ENCODE data around the gene FOXP4.

The FOXP4 gene

DNA sequence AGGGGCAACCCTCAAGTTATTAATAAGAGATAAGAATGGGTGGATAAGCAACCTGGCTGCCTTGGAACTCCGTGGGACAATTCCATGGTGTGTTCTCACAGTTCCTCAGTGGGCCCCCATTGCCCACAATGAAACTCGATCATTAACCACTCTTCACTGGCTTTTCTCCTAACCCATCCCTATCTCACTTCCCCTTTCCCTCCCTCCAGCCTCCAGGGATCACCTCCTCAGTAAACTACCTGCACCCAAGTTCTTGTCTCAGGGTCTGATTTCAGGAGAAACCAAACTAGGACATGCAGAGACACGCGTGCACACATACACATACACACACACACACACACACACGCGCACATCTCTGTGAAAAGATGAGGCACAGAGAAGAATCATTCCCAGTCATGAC is 37.7 kb upstream of the FOXP4 start:
- peaks cover 53% of the 10 kb centered on the region for H3K27me3 ChIP-seq (replicated peaks; ENCODE audit: control insufficient read depth, insufficient read depth, low read length)
- no peaks in the 10 kb centered on the region for H3K36me3 ChIP-seq (ENCODE audit: control insufficient read depth, insufficient read depth, low read length, severe bottlenecking)
- H3K4me1 ChIP-seq (ENCODE audit: control insufficient read depth, insufficient read depth, low read length), result peaks cover 7% of the 10 kb centered on the region
- no peak overlapping the region for H3K4me3 ChIP-seq (ENCODE audit: low read length)
- no peak for DNase-seq (ENCODE audit: low read depth)
- H3K9me3 ChIP-seq (ENCODE audit: control insufficient read depth, low read length), result no peaks in the 10 kb centered on the region
- no peak overlapping the region for H3K9ac ChIP-seq (ENCODE audit: low read length)

DNA sequence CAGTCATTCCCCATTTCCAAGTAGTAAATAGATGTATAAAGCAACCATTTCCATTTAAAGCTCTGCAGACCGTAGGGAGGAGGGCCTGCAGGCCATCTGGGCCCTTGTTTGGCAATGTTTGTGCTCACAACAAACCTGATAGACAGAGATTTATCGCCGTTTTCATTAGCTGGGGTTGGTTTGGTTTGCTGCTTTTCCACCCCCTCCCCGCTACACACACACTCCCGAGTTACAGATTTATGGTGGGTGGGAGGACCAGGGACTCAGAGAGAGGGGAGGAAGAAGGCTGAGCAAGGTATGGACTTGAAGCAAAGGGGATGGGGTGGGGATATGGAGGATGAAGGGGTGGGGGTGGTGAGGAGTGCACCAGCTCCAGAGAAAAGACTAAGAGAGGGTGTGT is 36.6 kb upstream of the FOXP4 start:
- H3K27me3 ChIP-seq (replicated peaks; ENCODE audit: control insufficient read depth, insufficient read depth, low read length), result peaks cover 53% of the 10 kb centered on the region
- DNase-seq (ENCODE audit: low read depth), result no peak
- no peak overlapping the region for H3K4me3 ChIP-seq (ENCODE audit: low read length)
- H3K9ac ChIP-seq (ENCODE audit: low read length), result no peak overlapping the region
- H3K4me1 ChIP-seq (ENCODE audit: control insufficient read depth, insufficient read depth, low read length), result peaks cover 7% of the 10 kb centered on the region
- no peaks in the 10 kb centered on the region for H3K36me3 ChIP-seq (ENCODE audit: control insufficient read depth, insufficient read depth, low read length, severe bottlenecking)
- no peaks in the 10 kb centered on the region for H3K9me3 ChIP-seq (ENCODE audit: control insufficient read depth, low read length)

GRCh38 chr6:41511443-41512060 is 34.6 kb upstream of the FOXP4 start:
- DNase-seq (ENCODE audit: low read depth), result no peak
- no peak overlapping the region for H3K9ac ChIP-seq (ENCODE audit: low read length)
- no peaks in the 10 kb centered on the region for H3K36me3 ChIP-seq (ENCODE audit: control insufficient read depth, insufficient read depth, low read length, severe bottlenecking)
- H3K4me3 ChIP-seq (ENCODE audit: low read length), result no peak overlapping the region
- peaks cover 55% of the 10 kb centered on the region for H3K27me3 ChIP-seq (replicated peaks; ENCODE audit: control insufficient read depth, insufficient read depth, low read length)
- no peaks in the 10 kb centered on the region for H3K4me1 ChIP-seq (ENCODE audit: control insufficient read depth, insufficient read depth, low read length)
- H3K9me3 ChIP-seq (ENCODE audit: control insufficient read depth, low read length), result no peaks in the 10 kb centered on the region

- no peaks in the 10 kb centered on the region for H3K36me3 ChIP-seq (ENCODE audit: control insufficient read depth, insufficient read depth, low read length, severe bottlenecking)
- no peaks in the 10 kb centered on the region for H3K4me1 ChIP-seq (ENCODE audit: control insufficient read depth, insufficient read depth, low read length)
- H3K27me3 ChIP-seq (replicated peaks; ENCODE audit: control insufficient read depth, insufficient read depth, low read length), result peaks cover 59% of the 10 kb centered on the region
- no peak for DNase-seq (ENCODE audit: low read depth)
- no peak overlapping the region for H3K9ac ChIP-seq (ENCODE audit: low read length)
- no peak overlapping the region for H3K4me3 ChIP-seq (ENCODE audit: low read length)
- H3K9me3 ChIP-seq (ENCODE audit: control insufficient read depth, low read length), result no peaks in the 10 kb centered on the region
Observed at GRCh38 chr6:41512146-41512701, 34.0 kb upstream of the FOXP4 start.

- H3K4me3 ChIP-seq (ENCODE audit: low read length), result no peak overlapping the region
- no peaks in the 10 kb centered on the region for H3K4me1 ChIP-seq (ENCODE audit: control insufficient read depth, insufficient read depth, low read length)
- no peak overlapping the region for H3K9ac ChIP-seq (ENCODE audit: low read length)
- no peaks in the 10 kb centered on the region for H3K9me3 ChIP-seq (ENCODE audit: control insufficient read depth, low read length)
- peaks cover 40% of the 10 kb centered on the region for H3K27me3 ChIP-seq (replicated peaks; ENCODE audit: control insufficient read depth, insufficient read depth, low read length)
- no peaks in the 10 kb centered on the region for H3K36me3 ChIP-seq (ENCODE audit: control insufficient read depth, insufficient read depth, low read length, severe bottlenecking)
- DNase-seq (ENCODE audit: low read depth), result no peak
Observed at GRCh38 chr6:41515995-41516394, 30.2 kb upstream of the FOXP4 start.

DNA sequence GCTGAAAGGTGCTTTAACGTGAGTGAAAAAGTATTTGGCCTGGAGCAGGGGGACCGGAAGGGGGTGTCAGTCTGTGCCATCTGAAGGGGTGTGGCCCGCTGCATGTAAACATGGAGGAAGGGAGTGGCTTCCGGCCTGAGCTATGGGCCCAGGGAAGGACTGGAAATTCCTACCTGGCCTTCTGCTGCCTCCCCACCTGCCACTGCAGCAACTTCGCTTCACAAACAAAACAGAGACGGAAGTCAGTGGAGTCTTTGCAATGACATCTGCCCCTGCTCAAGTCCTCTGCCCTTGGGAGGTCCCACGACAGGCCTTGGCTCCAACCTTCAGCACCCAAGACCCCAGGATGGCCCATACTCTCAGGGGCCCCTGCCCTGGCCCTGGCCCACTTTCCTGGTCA is 28.1 kb upstream of the FOXP4 start:
- no peaks in the 10 kb centered on the region for H3K9me3 ChIP-seq (ENCODE audit: control insufficient read depth, low read length)
- H3K27me3 ChIP-seq (replicated peaks; ENCODE audit: control insufficient read depth, insufficient read depth, low read length), result peaks cover 38% of the 10 kb centered on the region
- DNase-seq (ENCODE audit: low read depth), result no peak
- H3K4me1 ChIP-seq (ENCODE audit: control insufficient read depth, insufficient read depth, low read length), result no peaks in the 10 kb centered on the region
- H3K4me3 ChIP-seq (ENCODE audit: low read length), result no peak overlapping the region
- H3K36me3 ChIP-seq (ENCODE audit: control insufficient read depth, insufficient read depth, low read length, severe bottlenecking), result no peaks in the 10 kb centered on the region
- no peak overlapping the region for H3K9ac ChIP-seq (ENCODE audit: low read length)

DNA sequence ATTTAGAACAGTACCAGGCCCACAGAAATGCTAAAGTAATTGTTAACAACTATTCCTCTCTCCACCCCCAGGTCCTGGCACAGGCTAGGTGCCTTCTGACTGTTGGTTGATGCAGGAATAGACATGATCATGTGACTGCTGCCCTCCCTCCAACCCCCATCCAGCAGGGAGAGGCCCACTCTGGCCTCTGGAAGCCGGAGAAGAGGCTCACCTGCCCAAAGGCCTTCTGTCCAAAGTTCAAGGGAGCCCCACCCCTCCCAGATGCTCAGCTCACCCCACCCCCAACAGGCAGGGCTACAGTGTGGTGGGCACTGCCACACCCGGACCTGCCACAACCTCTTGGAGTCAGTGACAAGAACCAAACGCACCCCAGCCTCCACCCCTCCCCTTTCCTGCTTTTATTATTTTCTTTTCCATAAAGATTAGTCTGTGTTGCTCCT is 26.9 kb upstream of the FOXP4 start:
- no peaks in the 10 kb centered on the region for H3K4me1 ChIP-seq (ENCODE audit: control insufficient read depth, insufficient read depth, low read length)
- no peaks in the 10 kb centered on the region for H3K9me3 ChIP-seq (ENCODE audit: control insufficient read depth, low read length)
- DNase-seq (ENCODE audit: low read depth), result no peak
- peaks cover 48% of the 10 kb centered on the region for H3K27me3 ChIP-seq (replicated peaks; ENCODE audit: control insufficient read depth, insufficient read depth, low read length)
- H3K36me3 ChIP-seq (ENCODE audit: control insufficient read depth, insufficient read depth, low read length, severe bottlenecking), result no peaks in the 10 kb centered on the region
- no peak overlapping the region for H3K4me3 ChIP-seq (ENCODE audit: low read length)
- H3K9ac ChIP-seq (ENCODE audit: low read length), result no peak overlapping the region

DNA sequence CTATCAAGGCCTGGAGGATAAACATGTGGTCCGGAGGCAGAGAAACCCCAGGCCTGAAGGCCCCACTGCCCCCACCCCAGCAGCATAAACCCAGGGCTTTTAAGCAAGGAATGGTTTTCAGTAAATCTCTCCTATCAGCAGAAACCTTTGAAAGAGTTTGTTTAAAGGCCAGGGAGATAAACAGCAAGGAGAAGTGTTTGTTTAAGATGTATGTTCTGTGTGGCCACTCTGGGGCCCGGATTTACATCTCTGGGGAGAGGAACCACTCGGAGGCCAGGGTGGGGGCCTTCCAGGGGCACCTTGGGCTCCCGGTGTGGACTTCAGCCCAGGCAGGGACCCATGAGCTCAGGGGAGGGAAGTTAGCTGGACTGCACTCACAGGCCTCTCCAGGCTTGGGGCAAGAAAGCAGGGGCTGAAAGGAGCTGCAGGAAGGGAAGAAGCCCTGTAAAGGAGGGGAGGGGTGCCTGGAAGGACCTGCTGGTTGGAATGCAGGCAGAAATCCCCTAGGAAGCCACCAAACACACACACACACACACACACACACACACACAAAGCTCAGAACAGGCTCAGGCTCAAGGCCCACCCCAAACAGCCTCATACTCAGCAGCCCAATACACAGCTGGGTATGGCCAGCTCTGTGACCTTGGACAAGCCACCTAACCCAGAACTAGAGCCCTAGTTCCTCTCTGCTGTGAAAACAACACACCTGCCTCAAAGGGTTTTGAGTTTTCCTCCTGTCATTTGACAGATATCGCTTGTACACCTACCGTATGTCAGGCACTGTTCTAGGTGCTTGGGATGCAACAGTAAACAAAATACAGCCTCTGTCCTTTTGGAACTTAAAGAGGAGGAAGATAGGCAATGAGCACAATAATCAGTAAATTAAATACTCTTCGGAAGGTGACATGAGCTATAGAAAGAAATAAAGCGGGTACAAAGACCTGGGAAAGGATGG is 26.2 kb upstream of the FOXP4 start:
- Histone ChIP-seq H3K27me3 (replicated peaks; ENCODE audit: control insufficient read depth, insufficient read depth, low read length) (peaks cover 51% of the 10 kb centered on the region), H3K36me3 (ENCODE audit: control insufficient read depth, insufficient read depth, low read length, severe bottlenecking) (no peaks in the 10 kb centered on the region), H3K9ac (ENCODE audit: low read length) (no peak overlapping the region), H3K4me3 (ENCODE audit: low read length) (no peak overlapping the region), H3K9me3 (ENCODE audit: control insufficient read depth, low read length) (no peaks in the 10 kb centered on the region), H3K4me1 (ENCODE audit: control insufficient read depth, insufficient read depth, low read length) (no peaks in the 10 kb centered on the region)
- no peak for DNase-seq (ENCODE audit: low read depth)

GRCh38 chr6:41522780-41523548 is 23.2 kb upstream of the FOXP4 start:
- H3K9ac ChIP-seq (ENCODE audit: low read length), result no peak overlapping the region
- no peaks in the 10 kb centered on the region for H3K36me3 ChIP-seq (ENCODE audit: control insufficient read depth, insufficient read depth, low read length, severe bottlenecking)
- H3K4me3 ChIP-seq (ENCODE audit: low read length), result no peak overlapping the region
- peaks cover 57% of the 10 kb centered on the region for H3K27me3 ChIP-seq (replicated peaks; ENCODE audit: control insufficient read depth, insufficient read depth, low read length)
- no peak for DNase-seq (ENCODE audit: low read depth)
- no peaks in the 10 kb centered on the region for H3K9me3 ChIP-seq (ENCODE audit: control insufficient read depth, low read length)
- H3K4me1 ChIP-seq (ENCODE audit: control insufficient read depth, insufficient read depth, low read length), result no peaks in the 10 kb centered on the region

- Histone ChIP-seq H3K27me3 (replicated peaks; ENCODE audit: control insufficient read depth, insufficient read depth, low read length) (peaks cover 62% of the 10 kb centered on the region), H3K9me3 (ENCODE audit: control insufficient read depth, low read length) (no peaks in the 10 kb centered on the region), H3K36me3 (ENCODE audit: control insufficient read depth, insufficient read depth, low read length, severe bottlenecking) (no peaks in the 10 kb centered on the region), H3K4me3 (ENCODE audit: low read length) (no peak overlapping the region), H3K4me1 (ENCODE audit: control insufficient read depth, insufficient read depth, low read length) (no peaks in the 10 kb centered on the region), H3K9ac (ENCODE audit: low read length) (no peak overlapping the region)
- no peak for DNase-seq (ENCODE audit: low read depth)
Observed at GRCh38 chr6:41523915-41524633, 22.1 kb upstream of the FOXP4 start.

All from adipocyte (in vitro differentiated cells).